PC-9 (cell line): ENCODE measurements around the gene AKT1S1. TPM values are rescaled to one million over a fixed set of nuclear protein-coding genes. Genes with fewer than 3 reads are reported as not detected.

Experiments used
- BruUV-seq: library from RNA; stranded (reverse); fragments of 400-500 nt; replicated peaks from 2 replicates; lab custom pipeline; 2021; lab: Mats Ljungman, UMichigan
- CTCF ChIA-PET: fragments of 300-600 bp; sonication (Branson Sonifier 250); formaldehyde crosslinking; loops from one replicate; lab custom pipeline; 2022; ENCODE audit warnings: antibody characterized with exemption; lab: Charles Lee
- POLR2A ChIA-PET: fragments of 300-600 bp; sonication (Branson Sonifier 250); formaldehyde crosslinking; loops from one replicate; lab custom pipeline; 2022; ENCODE audit warnings: antibody characterized with exemption; ENCODE audit not compliant: unreplicated experiment; lab: Charles Lee
- DNase-seq, 2 experiments: peaks; one replicate each; pipeline versions ENCODE4 v3.0.0 to v3.0.0-alpha.2; 2015 to 2022; ENCODE audit warnings: mixed read lengths in 1 of 2
- H2AFZ ChIP-seq: fragments of 200-600 bp; sonication (generic); 2 replicates; pipeline ENCODE4 v1.8.1; 2017; ENCODE audit warnings: antibody characterized with exemption
- H3F3A ChIP-seq: fragments of 200-600 bp; sonication (generic); 2 replicates; pipeline ENCODE4 v1.8.1; 2017; ENCODE audit warnings: antibody characterized with exemption, mild to moderate bottlenecking, low read depth; ENCODE audit not compliant: insufficient read depth
- H3K27ac ChIP-seq: fragments of 200-600 bp; sonication (generic); 2 replicates; pipeline ENCODE4 v1.6.1; 2016; ENCODE audit warnings: mixed run types
- H3K27me3 ChIP-seq: fragments of 200-600 bp; sonication (generic); 2 replicates; pipeline ENCODE4 v1.6.1; 2016; ENCODE audit warnings: low read depth, mixed run types; ENCODE audit not compliant: insufficient read depth
- H3K36me3 ChIP-seq: fragments of 200-600 bp; sonication (generic); 2 replicates; pipeline ENCODE4 v1.6.1; 2016; ENCODE audit warnings: low read depth, mixed run types
- H3K4me1 ChIP-seq: fragments of 200-600 bp; sonication (generic); replicated peaks from 2 replicates; pipeline ENCODE4 v1.6.1; 2016; ENCODE audit warnings: mixed run types; ENCODE audit not compliant: insufficient read depth
- H3K4me2 ChIP-seq: fragments of 200-600 bp; sonication (generic); 2 replicates; pipeline ENCODE4 v1.6.1; 2017; ENCODE audit warnings: mixed run types
- H3K4me3 ChIP-seq: fragments of 200-600 bp; sonication (generic); 2 replicates; pipeline ENCODE4 v1.6.1; 2016; ENCODE audit warnings: mixed run types
- H3K79me2 ChIP-seq: fragments of 200-600 bp; sonication (generic); 2 replicates; pipeline ENCODE4 v1.6.1; 2017; ENCODE audit warnings: low read depth, mixed run types
- H3K9me2 ChIP-seq: fragments of 200-600 bp; sonication (generic); 2 replicates; pipeline ENCODE4 v1.8.1; 2017; ENCODE audit warnings: mild to moderate bottlenecking; ENCODE audit not compliant: insufficient read depth
- H3K9me3 ChIP-seq: fragments of 200-600 bp; sonication (generic); 2 replicates; pipeline ENCODE4 v1.8.1; 2016; ENCODE audit warnings: low read depth; ENCODE audit not compliant: insufficient read depth
- H4K20me1 ChIP-seq: fragments of 200-600 bp; sonication (generic); 2 replicates; pipeline ENCODE4 v1.8.1; 2017; ENCODE audit not compliant: insufficient read depth
- EZH2 ChIP-seq: fragments of 200-600 bp; sonication (generic); IDR thresholded peaks from 2 replicates; pipeline ENCODE4 v1.8.0; 2017; ENCODE audit warnings: antibody characterized with exemption, low read depth
- intact Hi-C: fragments of 100-400 bp; cut with micrococcal nuclease; formaldehyde crosslinking; loops from one replicate; pipeline ENCODE4 v1.10.0; 2022; ENCODE audit not compliant: unreplicated experiment
- total RNA-seq: library from RNA; stranded (reverse); gene quantifications from 2 replicates; pipeline ENCODE4 v1.2.3, GENCODE V29; 2021
- TF ChIP-seq, protein P1 (sequence below): fragments of 200-600 bp; sonication (generic); conservative IDR thresholded peaks from 2 replicates; pipeline ENCODE4 v1.6.1; 2017; ENCODE audit warnings: mixed run types, antibody characterized with exemption, mild to moderate bottlenecking, moderate library complexity

The AKT1S1 gene
- total RNA-seq, 1 experiment from 2014 or later, result 143 TPM

DNA sequence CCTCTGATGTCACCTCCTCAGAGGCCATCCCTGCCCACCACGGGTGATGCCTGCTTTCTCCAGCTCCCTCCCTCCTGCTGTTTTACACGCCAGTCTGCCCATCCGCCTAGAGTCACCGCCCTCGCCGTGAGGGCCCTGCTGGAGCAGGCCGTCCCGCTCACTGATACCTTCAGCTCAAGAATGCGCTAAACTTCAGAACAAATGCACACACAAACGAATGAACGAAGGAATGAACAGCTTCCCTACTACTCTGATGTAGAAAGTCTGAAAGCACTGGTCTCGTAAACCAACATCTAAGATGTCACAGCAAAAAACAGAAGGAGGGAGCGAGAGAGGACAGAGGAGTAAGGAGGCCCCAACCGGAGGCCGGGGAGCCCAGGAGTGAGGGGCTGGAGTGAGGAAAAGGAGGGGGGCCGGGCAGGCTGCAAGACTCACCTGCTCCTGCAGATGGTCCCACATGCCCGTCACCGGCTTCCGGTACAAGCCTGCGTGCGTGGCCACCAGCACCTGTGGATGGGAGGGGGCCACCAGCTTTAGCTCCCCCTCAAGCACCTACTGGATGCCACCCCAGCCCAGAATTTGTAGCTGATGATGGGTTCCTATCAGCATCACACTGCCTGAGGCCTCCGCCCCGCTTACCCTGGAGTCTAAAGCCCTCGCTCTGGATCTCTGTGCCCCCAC lies 13.8 kb downstream of the AKT1S1 start:
- CTCF ChIA-PET, result no interaction called here

DNA sequence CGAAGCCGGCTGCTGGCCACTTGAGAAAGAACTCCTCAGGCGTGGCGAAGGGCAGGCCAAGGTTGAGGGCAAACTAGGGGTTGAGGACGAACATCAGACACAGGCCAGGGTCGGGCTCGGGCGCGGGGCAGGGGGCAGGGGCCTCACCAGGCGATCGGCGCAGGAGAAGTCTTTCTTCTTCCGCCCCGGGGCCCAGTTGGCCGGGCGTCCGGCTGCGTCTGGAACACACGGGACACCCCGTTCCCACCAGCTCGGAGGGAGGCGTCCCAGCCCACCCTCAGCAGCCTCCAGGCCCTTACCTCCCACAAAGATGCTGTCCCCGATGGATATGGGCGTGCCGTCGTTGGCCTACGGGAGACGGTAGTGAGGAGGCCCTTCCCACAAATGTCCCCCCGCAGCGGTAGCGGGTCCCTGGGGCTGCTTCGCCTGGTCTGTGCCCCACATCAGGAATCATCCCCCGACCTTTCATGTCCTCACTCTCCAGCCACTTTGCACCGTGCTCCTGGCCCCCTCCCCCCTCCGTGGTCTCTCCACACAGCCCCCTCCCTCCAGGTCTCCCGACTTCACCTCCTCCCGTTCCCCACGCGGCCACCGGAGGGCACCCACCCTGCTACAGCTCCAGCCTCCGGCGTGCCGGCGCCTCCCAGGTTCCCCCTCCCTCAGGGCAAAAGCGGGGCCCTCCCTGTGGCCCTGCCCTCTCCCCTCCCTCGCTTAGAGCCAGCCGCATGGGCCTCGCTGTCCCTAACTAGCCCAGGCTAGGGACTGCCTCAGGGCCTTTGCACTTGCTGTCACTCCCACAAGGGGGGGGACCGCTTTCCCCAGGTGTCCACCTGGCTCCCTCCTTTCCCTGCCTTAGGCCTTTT lies 14.5 kb downstream of the AKT1S1 start:
- Histone ChIP-seq H3K9me3 (no peaks in the 10 kb centered on the region), H4K20me1 (peaks cover 69% of the 10 kb centered on the region), H2AFZ (no peak overlapping the region), H3K27me3 (no peaks in the 10 kb centered on the region), H3K27ac (no peak overlapping the region), H3K4me2 (no peak overlapping the region), H3K4me3 (no peak overlapping the region), H3K36me3 (peaks cover 21% of the 10 kb centered on the region), H3K4me1 (peaks cover 22% of the 10 kb centered on the region), H3F3A (peaks cover 69% of the 10 kb centered on the region), H3K9me2 (no peaks in the 10 kb centered on the region), H3K79me2 (peaks cover 41% of the 10 kb centered on the region)
- BruUV-seq, result no TSS peak
- ChIA-PET CTCF (no interaction called here), POLR2A (interaction anchor here (0.6 kb wide), 1 partner anchor 35 kb away, joined by 8 read pairs; no protein-coding TSS in a partner anchor)
- TF ChIP-seq, protein P1, sequence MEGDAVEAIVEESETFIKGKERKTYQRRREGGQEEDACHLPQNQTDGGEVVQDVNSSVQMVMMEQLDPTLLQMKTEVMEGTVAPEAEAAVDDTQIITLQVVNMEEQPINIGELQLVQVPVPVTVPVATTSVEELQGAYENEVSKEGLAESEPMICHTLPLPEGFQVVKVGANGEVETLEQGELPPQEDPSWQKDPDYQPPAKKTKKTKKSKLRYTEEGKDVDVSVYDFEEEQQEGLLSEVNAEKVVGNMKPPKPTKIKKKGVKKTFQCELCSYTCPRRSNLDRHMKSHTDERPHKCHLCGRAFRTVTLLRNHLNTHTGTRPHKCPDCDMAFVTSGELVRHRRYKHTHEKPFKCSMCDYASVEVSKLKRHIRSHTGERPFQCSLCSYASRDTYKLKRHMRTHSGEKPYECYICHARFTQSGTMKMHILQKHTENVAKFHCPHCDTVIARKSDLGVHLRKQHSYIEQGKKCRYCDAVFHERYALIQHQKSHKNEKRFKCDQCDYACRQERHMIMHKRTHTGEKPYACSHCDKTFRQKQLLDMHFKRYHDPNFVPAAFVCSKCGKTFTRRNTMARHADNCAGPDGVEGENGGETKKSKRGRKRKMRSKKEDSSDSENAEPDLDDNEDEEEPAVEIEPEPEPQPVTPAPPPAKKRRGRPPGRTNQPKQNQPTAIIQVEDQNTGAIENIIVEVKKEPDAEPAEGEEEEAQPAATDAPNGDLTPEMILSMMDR, result peak; percentile 46; the same call in 1 of the 2 replicates
- TF ChIP-seq EZH2, result no peak
- DNase-seq, result no peak
- intact Hi-C loops, result no loop called here

More for the DNA sequence above, 13.8 kb downstream of the AKT1S1 start:
- Histone ChIP-seq H3K36me3 (peaks cover 21% of the 10 kb centered on the region), H3K9me3 (no peaks in the 10 kb centered on the region), H3F3A (peaks cover 69% of the 10 kb centered on the region), H3K4me1 (peaks cover 25% of the 10 kb centered on the region), H3K4me3 (no peak overlapping the region), H3K79me2 (peaks cover 41% of the 10 kb centered on the region), H3K27ac (no peak overlapping the region), H2AFZ (no peak overlapping the region), H3K4me2 (no peak overlapping the region), H3K27me3 (no peaks in the 10 kb centered on the region), H3K9me2 (no peaks in the 10 kb centered on the region), H4K20me1 (peaks cover 61% of the 10 kb centered on the region)
- DNase-seq, result no peak
- BruUV-seq, result no TSS peak
- intact Hi-C loops, result no loop called here
- no peak for TF ChIP-seq EZH2
- TF ChIP-seq, protein P1, result no peak
- POLR2A ChIA-PET, result no interaction called here

DNA sequence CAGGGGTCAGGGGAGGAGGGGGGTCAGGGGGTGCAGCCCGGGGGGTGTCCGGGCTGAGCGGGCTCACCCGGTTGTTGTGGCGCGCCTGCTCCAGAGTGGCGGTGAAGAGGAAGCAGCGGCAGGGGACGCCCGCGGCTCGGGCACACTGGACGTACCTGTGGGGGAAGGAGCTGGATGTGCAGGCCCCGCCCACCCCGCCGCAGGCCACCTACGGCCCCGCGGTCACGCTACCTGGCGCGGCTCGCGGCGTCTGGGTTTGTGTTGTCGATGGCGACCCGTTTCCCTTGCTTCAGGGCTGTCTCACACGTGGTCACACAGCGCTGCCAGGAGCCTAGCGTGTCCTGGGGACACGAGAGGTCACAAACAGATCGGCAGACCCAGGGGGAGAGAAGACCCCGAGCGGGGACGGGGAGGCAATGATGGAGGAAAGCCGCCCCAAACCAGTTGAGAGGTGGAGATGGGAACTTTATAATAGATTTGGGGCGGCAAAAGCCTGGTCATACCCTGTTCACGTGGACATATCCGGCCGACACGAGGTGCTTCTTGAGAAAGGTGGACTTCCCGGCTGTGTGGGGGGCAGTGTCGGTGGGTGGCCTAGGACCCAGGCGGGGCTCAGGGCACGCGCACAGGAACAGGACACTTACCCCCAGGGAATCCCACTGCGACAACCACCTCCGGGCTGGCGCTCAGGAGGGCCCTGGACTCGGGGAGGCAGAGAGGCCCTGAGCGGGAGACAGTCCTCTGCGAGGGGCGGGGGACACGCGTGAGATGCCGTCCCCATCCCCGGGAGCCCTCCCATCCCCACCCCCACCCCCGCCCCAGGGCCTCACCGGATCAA lies 15.4 kb downstream of the AKT1S1 start:
- Histone ChIP-seq H3K9me2 (no peaks in the 10 kb centered on the region), H4K20me1 (peaks cover 78% of the 10 kb centered on the region), H3F3A (peaks cover 71% of the 10 kb centered on the region), H3K4me1 (peaks cover 22% of the 10 kb centered on the region), H2AFZ (no peak overlapping the region), H3K4me3 (no peak overlapping the region), H3K9me3 (no peaks in the 10 kb centered on the region), H3K36me3 (peaks cover 21% of the 10 kb centered on the region), H3K4me2 (no peak overlapping the region), H3K27me3 (no peaks in the 10 kb centered on the region), H3K79me2 (peaks cover 40% of the 10 kb centered on the region), H3K27ac (no peak overlapping the region)
- DNase-seq, result no peak
- no TSS peak for BruUV-seq
- CTCF ChIA-PET, result no interaction called here
- intact Hi-C loops, result no loop called here
- POLR2A ChIA-PET, result interaction anchor here (0.6 kb wide), 1 partner anchor 36 kb away, joined by 8 read pairs; no protein-coding TSS in a partner anchor
- TF ChIP-seq, protein P1, result no peak
- TF ChIP-seq EZH2, result no peak
